Hematopoietic multipotent progenitor cell treated with erythropoietin and hydrocortisone succinate and interleukin-3 and kit ligand, for 17 days (in vitro differentiated cells): ENCODE results near the gene LRRC8D.
A peak's percentile ranks its signal among the peaks of the same experiment; 100 is the strongest.

Experiments
- DNase-seq: peaks from one replicate; pipeline ENCODE4 v3.0.0-alpha.2; 2015; ENCODE audit warnings: low spot score

Gene LRRC8D

GRCh38 chr1:89807503-89807902 lies 13.3 kb upstream of the LRRC8D start:
- no peak for DNase-seq

- no peak for DNase-seq
Observed at GRCh38 chr1:89807983-89808382, 12.8 kb upstream of the LRRC8D start.

- DNase-seq = no peak
Observed at GRCh38 chr1:89808441-89809117, 12.3 kb upstream of the LRRC8D start.

DNA sequence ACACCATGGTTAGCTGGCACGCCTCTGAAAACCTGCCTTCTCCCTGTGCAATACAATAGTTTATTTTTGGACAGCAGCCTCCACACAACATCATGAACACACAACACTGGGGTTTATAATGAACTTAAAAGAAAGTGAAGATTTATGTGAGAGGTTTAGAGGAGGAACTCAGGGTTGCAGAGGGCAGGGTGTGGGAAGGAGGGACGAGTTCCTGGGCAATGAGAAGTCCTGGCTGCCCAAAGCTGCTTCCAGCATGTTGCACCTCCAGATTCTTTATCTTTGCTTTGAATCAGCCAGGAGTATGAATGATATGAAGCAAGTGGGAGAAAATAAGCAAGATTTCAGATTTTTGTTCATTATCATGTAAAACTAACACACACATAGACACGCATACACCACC lies 11.3 kb upstream of the LRRC8D start:
- no peak for DNase-seq

GRCh38 chr1:89810302-89810701 lies 10.5 kb upstream of the LRRC8D start:
- DNase-seq = no peak

- no peak for DNase-seq
Observed at GRCh38 chr1:89810880-89811279, 10.0 kb upstream of the LRRC8D start.

DNA sequence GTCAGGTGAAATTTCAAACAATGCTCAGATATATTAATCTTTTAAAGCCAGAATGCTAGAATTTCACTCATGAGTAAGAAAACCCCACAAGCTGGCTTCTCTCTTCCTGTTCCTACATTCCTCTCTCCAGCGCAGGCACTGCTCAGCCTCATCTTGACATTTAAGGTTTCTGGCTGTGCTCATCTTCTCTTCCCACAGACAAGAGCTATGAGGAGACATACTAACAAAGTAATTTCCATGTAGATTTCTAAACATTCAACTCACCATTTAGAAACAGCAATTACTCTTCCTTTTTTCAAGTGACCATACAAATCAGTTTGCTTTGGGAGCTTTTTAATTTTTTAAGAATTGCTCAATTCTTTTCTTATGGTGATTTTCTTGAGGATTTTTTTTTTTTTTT lies 7.8 kb upstream of the LRRC8D start:
- no peak for DNase-seq

DNA sequence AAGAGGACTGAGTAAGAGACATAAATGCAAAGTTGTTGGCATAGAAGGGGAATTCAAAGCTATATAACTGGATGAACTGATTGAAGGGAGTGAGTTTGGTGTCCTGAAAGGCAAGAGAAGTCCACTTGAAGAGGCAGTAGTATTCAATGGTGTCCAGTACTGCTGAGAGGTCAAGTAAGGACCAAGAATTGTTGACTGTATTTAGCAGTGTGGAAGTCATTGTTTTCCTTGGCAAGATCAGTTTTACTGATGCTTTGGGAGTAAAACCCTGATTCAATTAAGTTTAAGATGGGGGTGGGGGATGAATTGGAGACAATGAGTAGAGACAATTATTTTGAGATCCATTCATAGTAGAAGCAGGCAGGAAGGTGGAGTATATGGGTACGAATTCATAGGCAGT lies 5.8 kb upstream of the LRRC8D start:
- no peak for DNase-seq

DNA sequence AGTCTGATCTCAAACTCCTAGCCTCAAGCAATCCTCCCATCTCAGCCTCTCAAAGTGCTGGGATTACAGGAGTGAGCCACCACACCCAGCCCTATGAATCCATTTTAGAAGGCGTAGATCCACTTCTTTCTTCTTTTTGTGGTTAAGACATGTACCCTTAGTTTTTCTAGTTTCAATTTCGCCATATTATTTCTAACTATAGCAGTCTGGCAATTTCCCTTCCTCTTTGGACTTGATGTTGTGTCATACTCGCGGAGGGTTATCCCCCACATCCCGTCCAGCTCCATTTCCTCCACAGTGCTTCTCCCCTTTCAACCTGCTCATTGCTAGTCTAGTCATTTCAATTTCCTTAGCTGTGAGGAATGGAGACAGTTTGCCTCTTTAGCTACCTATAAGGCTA lies 5.2 kb upstream of the LRRC8D start:
- DNase-seq = no peak

- no peak for DNase-seq
Observed at GRCh38 chr1:89816366-89816765, 4.5 kb upstream of the LRRC8D start.

DNA sequence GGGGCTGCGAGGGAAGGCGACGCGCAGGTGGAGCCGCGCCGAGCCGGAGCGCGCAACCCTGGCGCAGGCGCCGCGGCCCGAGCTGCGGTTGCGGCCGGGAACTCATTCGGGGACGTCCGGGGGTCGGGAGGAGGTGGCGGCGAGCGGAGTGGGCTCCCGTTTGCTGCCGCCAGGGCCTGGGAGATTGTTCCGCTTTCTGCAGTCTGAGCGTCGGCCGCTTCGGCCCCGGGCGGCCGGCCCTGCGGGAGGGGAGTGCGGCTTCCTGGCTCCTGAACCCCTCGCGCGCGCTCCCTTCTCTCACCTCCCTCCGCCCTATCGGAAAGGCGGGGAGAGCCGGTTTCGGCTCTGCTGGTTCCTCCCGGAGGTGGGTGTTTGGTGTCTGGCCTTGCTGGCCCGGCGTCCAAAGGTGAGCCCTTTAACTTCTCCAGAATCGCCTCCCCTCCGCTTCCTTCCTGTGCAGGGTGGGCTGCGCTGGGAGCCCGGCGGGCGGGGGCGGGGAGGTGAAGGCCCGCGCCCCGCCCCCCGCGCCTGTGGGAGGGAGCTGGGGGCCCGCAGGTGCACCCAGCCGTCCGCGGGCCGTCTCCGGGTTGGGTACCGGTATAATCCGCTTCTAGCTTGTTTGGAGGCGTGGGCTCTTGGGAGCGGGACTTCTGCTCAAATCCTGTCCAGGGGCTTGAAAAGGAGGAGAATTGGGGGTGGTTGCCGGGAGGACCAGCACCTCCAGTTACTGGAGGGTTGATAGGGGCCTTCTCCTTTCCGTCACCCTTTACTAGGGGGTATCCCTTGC lies 683 bp downstream of the LRRC8D start:
- DNase-seq = no peak

DNA sequence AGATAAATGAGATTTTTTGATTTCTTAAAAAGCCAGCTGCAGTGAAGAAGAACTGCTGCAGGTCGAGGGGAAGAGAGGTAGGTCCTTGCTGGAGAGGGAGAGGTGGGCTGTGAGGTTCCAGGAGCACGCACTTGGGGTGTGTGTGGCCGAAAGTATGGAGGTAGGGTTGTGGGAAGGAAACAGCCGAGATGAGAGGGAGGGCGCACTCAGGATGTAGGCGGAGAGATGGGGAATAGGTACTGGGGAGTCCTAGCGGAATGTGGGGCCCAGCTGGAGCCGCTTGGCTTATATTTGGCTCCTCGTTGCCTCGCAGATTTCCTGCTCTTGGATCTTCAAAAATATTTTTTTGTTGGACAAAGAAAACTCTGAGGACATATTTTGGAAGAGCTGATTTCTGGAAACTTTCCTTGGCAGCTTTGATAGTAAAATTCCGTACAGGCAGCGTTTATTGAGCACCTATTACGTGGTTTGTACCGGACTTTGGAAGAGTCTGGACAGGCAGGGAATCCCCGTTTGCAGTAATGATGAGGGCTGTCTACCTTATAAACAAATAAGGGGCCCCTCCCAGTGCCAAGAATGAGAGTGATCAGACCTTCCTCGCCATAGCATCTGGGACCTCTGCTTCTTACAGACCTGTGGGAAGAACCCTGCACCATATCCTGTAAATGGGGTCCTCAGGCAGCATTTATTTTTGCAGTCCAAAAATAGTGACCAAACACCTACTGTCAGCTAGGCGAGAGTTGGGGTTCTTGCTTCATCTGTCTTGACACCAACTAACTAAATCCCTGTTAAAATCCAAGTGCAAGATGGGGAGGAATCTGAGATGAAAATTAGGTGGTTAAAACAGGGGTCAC lies 1.5 kb downstream of the LRRC8D start:
- DNase-seq = peak; percentile 21

DNA sequence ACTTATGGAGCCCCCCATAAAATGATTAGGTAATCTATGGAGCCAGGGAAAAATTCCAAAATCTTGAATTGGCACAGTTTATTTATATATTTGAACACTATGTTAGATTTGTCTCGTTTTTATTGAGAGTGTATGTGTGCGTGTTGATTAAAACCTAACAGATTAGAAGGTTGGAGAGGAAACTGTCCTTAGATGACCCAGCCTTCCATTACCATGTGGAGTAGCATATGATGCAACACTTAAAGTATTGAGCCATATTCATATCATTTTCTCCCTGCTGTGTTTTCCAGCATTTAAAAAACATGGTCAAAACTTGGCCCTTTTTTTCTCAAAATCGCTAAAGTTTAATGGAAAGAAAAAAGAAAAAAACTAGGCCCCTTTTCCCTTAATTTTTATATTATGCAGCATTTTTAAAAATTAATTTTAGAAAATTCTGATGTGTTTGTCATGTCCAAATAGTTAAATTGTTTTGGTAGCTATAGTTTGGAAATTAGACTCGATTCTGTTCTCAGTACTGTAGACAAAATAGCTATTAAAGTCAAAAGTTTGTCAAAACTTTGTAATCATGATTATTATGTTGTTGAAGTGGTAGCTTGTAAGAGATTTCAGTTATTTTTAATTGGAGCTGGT lies 2.3 kb downstream of the LRRC8D start:
- DNase-seq = peak; percentile 45

DNA sequence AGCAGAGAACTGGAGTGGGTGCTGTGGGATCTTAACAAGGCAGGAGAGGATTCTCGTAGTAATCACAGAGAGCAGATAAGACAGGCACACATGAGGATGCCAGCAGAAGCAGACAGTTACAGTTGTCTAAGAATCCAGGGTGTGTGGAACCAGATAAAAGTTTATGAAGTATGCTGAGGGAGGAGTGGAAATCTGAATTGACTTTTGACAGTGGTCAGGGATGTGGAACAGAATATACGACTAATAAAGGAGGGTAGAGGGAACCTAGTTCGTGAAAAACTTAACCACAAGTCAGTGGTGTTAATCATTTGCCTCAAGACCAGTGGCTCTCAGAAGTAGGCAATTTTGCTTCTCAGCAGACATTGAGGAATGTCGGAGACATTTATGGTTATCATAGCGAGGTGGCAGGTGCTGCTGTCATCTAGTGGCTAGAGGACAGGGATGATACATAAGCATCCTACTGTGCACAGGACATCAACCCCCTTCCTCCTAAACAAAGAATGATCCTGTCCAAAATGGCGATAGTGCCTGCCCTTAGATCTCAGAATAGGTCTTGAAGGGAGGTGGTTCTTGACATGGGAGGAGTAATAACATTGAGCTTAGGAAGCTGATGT lies 3.0 kb downstream of the LRRC8D start:
- DNase-seq = peak; percentile 46

DNA sequence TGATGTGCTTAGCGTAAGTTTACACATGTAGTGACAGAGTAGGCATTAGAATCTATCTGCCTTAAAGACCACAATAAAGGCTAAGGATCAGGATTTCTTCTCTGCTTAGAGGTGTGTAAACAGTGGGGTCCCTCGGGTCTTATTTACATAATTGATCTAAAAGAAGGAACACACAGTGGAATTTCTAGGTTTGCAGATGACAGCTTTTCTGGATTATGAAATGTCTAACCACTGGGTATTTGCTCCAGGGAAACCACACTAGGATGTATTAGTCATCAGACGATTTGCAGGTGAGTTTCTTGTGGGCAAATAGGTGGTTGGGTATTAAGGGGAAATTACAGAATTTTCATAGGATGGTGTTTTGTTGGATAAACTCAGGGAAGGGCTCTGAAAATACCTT lies 5.8 kb downstream of the LRRC8D start:
- DNase-seq = no peak

DNA sequence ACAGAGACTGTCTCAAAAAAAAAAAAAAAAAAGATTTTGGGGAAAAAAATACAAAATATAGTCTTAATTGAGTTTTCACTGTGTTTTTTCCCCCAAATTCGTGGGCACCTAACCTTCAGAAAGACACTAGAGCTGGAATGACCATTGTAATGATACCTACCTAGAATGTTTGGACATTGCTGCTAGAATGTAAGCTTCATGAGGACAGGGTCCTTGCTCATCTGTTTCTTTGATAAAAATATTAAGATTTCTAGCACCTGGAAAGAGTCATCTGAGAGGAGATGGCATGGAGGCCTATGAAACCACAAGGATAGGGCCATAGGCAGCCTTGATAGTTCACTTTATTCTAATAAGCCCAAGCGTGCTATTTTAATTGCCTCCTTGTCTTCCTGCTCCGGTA lies 6.5 kb downstream of the LRRC8D start:
- no peak for DNase-seq

- DNase-seq = no peak
Observed at GRCh38 chr1:89827902-89828301, 7.1 kb downstream of the LRRC8D start.

GRCh38 chr1:89829186-89829585 lies 8.4 kb downstream of the LRRC8D start:
- no peak for DNase-seq

- DNase-seq = no peak
Observed at GRCh38 chr1:89831462-89832120, 10.8 kb downstream of the LRRC8D start.

GRCh38 chr1:89832496-89833127 lies 11.8 kb downstream of the LRRC8D start:
- DNase-seq = no peak
